Osteoblast (primary cell): ENCODE data around the gene DTNB. TPM values are rescaled to one million over a fixed set of nuclear protein-coding genes. Genes with fewer than 3 reads are reported as not detected.
A peak's percentile ranks its signal among the peaks of the same experiment; 100 is the strongest.

Source experiments
- DNase-seq: peaks from one replicate; pipeline ENCODE4 v3.0.0; 2011; ENCODE audit warnings: low spot score, mixed read lengths; ENCODE audit not compliant: insufficient read length; ENCODE audit errors: missing footprints
- H2AFZ ChIP-seq: 2 replicates; pipeline ENCODE4 v1.6.0; 2011; ENCODE audit warnings: mild to moderate bottlenecking, low read length
- H3K27ac ChIP-seq: 2 replicates; pipeline ENCODE4 v1.5.1; 2011; ENCODE audit warnings: mild to moderate bottlenecking, low read depth, low read length, moderate library complexity
- H3K27me3 ChIP-seq: 2 replicates; pipeline ENCODE4 v1.6.0; 2012; ENCODE audit warnings: mild to moderate bottlenecking, control low read depth, inconsistent platforms, low read length, moderate library complexity; ENCODE audit not compliant: insufficient read depth
- H3K36me3 ChIP-seq: 2 replicates; pipeline ENCODE4 v1.5.1; 2011; ENCODE audit warnings: mild to moderate bottlenecking, low read length, control low read depth, moderate library complexity; ENCODE audit not compliant: insufficient read depth
- H3K4me1 ChIP-seq: 2 replicates; pipeline ENCODE4 v1.5.1; 2011; ENCODE audit warnings: mild to moderate bottlenecking, low read length, control low read depth, moderate library complexity; ENCODE audit not compliant: insufficient read depth
- H3K4me2 ChIP-seq: 2 replicates; pipeline ENCODE4 v1.6.0; 2011; ENCODE audit warnings: mild to moderate bottlenecking, low read length; ENCODE audit not compliant: insufficient read depth
- H3K4me3 ChIP-seq: fragments of 200-600 bp; sonication (generic); 3 replicates; pipeline ENCODE4 v1.5.1; 2012; ENCODE audit warnings: mild to moderate bottlenecking, low read length, inconsistent platforms; ENCODE audit not compliant: insufficient read depth
- H3K79me2 ChIP-seq: 2 replicates; pipeline ENCODE4 v1.6.0; 2012; ENCODE audit warnings: mild to moderate bottlenecking, low read length, control low read depth, inconsistent platforms; ENCODE audit not compliant: insufficient read depth
- H3K9me3 ChIP-seq: 2 replicates; pipeline ENCODE4 v1.5.1; 2011; ENCODE audit warnings: low read depth, low read length, control low read depth
- H4K20me1 ChIP-seq: 2 replicates; pipeline ENCODE4 v1.6.0; 2012; ENCODE audit warnings: mild to moderate bottlenecking, low read length, control low read depth; ENCODE audit not compliant: insufficient read depth
- CTCF ChIP-seq: IDR thresholded peaks from 2 replicates; pipeline ENCODE4 v1.5.1; 2011; ENCODE audit warnings: mild to moderate bottlenecking, low read depth, low read length, moderate library complexity; ENCODE audit errors: extremely low read depth
- total RNA-seq: library from RNA; depleted of rRNA; stranded (reverse); fragments of >200 nt; gene quantifications from 2 replicates; pipeline ENCODE4 v1.2.3, GENCODE V29; 2012

Gene DTNB
- total RNA-seq, 1 donor, result 9.8 TPM

GRCh38 chr2:25532521-25532920 lies 140.9 kb downstream of the DTNB start:
- no peak overlapping the region for H3K4me3 ChIP-seq
- TF ChIP-seq CTCF, result no peak
- no peak overlapping the region for H2AFZ ChIP-seq
- no peak overlapping the region for H3K4me2 ChIP-seq
- no peaks in the 10 kb centered on the region for H3K9me3 ChIP-seq
- H3K27ac ChIP-seq, result no peak overlapping the region
- no peak for DNase-seq
- no peaks in the 10 kb centered on the region for H3K79me2 ChIP-seq
- no peaks in the 10 kb centered on the region for H3K36me3 ChIP-seq
- no peaks in the 10 kb centered on the region for H4K20me1 ChIP-seq
- H3K4me1 ChIP-seq, result peaks cover 11% of the 10 kb centered on the region
- no peaks in the 10 kb centered on the region for H3K27me3 ChIP-seq

DNA sequence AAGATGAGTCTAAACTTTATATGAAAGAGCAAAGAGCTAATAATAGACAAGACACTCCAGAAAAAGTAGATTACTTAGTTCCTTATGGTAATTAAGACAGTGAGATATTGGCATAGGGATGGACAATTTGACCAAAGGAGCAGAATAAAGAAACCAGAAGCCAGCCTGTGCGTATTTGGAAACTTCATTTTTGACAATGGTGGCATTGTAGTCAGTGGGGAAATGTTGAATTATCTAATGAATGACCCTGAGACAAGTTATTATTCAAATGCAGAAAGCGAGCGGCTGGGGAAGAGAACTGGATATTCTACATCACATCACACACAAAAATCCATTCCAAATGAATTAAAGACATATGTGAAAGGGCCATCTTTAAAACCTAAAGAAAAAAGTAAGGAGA lies 144.3 kb downstream of the DTNB start:
- no peaks in the 10 kb centered on the region for H4K20me1 ChIP-seq
- TF ChIP-seq CTCF, result no peak
- no peak overlapping the region for H2AFZ ChIP-seq
- peaks cover 11% of the 10 kb centered on the region for H3K4me1 ChIP-seq
- no peaks in the 10 kb centered on the region for H3K36me3 ChIP-seq
- H3K4me2 ChIP-seq, result no peak overlapping the region
- no peaks in the 10 kb centered on the region for H3K27me3 ChIP-seq
- H3K4me3 ChIP-seq, result no peak overlapping the region
- H3K27ac ChIP-seq, result no peak overlapping the region
- DNase-seq, result no peak
- H3K9me3 ChIP-seq, result no peaks in the 10 kb centered on the region
- H3K79me2 ChIP-seq, result no peaks in the 10 kb centered on the region

DNA sequence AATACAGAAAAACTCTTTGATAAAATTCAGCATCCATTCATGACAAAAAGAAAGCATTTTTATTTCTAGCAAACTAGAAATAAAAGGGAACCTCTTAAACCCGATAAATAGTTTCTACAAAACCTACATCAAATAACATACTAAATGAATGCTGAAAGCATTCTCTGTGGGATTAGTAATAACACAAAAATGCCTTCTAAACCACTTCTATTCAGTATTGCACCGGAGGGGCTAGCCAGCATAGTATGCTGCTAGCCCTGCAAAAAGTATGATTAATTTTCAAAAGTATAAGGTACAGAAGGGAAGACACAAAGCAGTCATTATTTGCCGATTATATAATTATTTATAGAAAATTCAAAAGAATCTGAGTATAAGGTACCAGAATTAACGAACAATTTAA lies 145.2 kb downstream of the DTNB start:
- no peaks in the 10 kb centered on the region for H3K79me2 ChIP-seq
- no peak overlapping the region for H2AFZ ChIP-seq
- no peaks in the 10 kb centered on the region for H4K20me1 ChIP-seq
- H3K4me2 ChIP-seq, result peak overlapping the region; percentile 32
- peak; percentile 86 for DNase-seq
- no peak overlapping the region for H3K4me3 ChIP-seq
- H3K4me1 ChIP-seq, result peaks cover 11% of the 10 kb centered on the region
- no peak overlapping the region for H3K27ac ChIP-seq
- TF ChIP-seq CTCF, result no peak
- no peaks in the 10 kb centered on the region for H3K9me3 ChIP-seq
- H3K27me3 ChIP-seq, result no peaks in the 10 kb centered on the region
- H3K36me3 ChIP-seq, result no peaks in the 10 kb centered on the region

DNA sequence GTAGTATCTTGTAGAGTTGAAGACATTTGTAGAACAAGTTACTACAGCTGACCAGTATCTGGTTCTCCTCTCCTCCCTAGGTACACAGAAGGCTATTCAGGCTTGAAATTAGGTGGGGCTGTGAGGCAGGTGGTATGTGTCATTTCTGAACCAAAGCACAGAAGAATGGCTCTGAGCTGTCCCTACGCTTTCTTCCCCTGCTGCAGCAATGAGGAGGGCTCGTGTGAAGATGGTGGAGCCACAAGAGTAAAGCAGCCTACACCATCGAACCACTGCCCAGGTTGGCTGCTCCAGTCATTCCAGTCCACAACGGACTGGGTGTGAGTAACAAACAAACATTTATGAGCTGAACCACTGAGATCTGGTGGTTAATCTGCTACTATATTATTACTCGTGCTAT lies 148.9 kb downstream of the DTNB start:
- no peaks in the 10 kb centered on the region for H3K27me3 ChIP-seq
- H3K4me2 ChIP-seq, result no peak overlapping the region
- no peaks in the 10 kb centered on the region for H3K36me3 ChIP-seq
- peaks cover 22% of the 10 kb centered on the region for H3K4me1 ChIP-seq
- no peak overlapping the region for H3K27ac ChIP-seq
- H3K9me3 ChIP-seq, result no peaks in the 10 kb centered on the region
- no peak overlapping the region for H3K4me3 ChIP-seq
- H3K79me2 ChIP-seq, result no peaks in the 10 kb centered on the region
- TF ChIP-seq CTCF, result no peak
- peak; percentile 49 for DNase-seq
- H2AFZ ChIP-seq, result no peak overlapping the region
- no peaks in the 10 kb centered on the region for H4K20me1 ChIP-seq
